Psoas muscle (tissue), 8 donors: Measurements from ENCODE around the gene MAST4. TPM values are rescaled to one million over a fixed set of nuclear protein-coding genes. Genes with fewer than 3 reads are reported as not detected.

Source experiments
- ATAC-seq, 4 donors: fragments of 200-7000 bp; cut with Tn5 transposase; one replicate each; pipeline ENCODE4 v1.9.1; 2020; ENCODE audit warnings: moderate library complexity in 3 of 4, mild to moderate bottlenecking in 2 of 4
- DNase-seq, 2 donors: peaks; one replicate each; pipeline ENCODE4 v3.0.0-alpha.2; 2020
- H3K27ac ChIP-seq: fragments of 200-600 bp; one replicate; pipeline ENCODE4 v1.8.0; 2022
- H3K27me3 ChIP-seq, 3 donors: fragments of 200-600 bp in 1 of 3; one replicate each; pipeline versions ENCODE4 v1.6.1 to v1.8.0; 2013 to 2022; ENCODE audit warnings: low read length in 2 of 3, mild to moderate bottlenecking in 2 of 3, moderate library complexity in 1 of 3; ENCODE audit not compliant: insufficient read depth in 3 of 3
- H3K36me3 ChIP-seq, 2 donors: fragments of 200-600 bp in 1 of 2; one replicate each; pipeline versions ENCODE4 v1.6.1 to v1.8.0; 2013 to 2022; ENCODE audit warnings: low read depth in 1 of 2, mild to moderate bottlenecking in 1 of 2, moderate library complexity in 1 of 2; ENCODE audit not compliant: insufficient read depth in 1 of 2
- H3K4me1 ChIP-seq: fragments of 200-600 bp; one replicate; pipeline ENCODE4 v1.8.0; 2022
- H3K4me3 ChIP-seq: fragments of 200-600 bp; one replicate; pipeline ENCODE4 v1.8.0; 2022; ENCODE audit warnings: mild to moderate bottlenecking
- H3K9me3 ChIP-seq: fragments of 200-600 bp; one replicate; pipeline ENCODE4 v1.8.0; 2022
- CTCF ChIP-seq: fragments of 200-600 bp; IDR thresholded peaks from one replicate; pipeline ENCODE4 v1.8.0; 2022; ENCODE audit warnings: antibody characterized with exemption
- WGBS, 3 donors: extraction: QIAGEN DNeasy Blood & Tissue Kit; methylation state at CpG; one replicate each; pipeline versions ENCODE4 v1.1.6 to v1.1.7; 2013; 5-methylcytosine and 5-hydroxymethylcytosine counted together
- intact Hi-C, 2 donors: fragments of 100-400 bp; cut with DNase I; formaldehyde crosslinking; loops; one replicate each; pipeline versions ENCODE4 v1.11.0 to v1.14.2; 2022
- polyA plus RNA-seq, 3 donors: library from polyadenylated mRNA; stranded (reverse); fragments of 200-250 nt; gene quantifications; one replicate each; pipeline ENCODE4 v1.2.3, GENCODE V29; 2013
- total RNA-seq, 4 donors: library from RNA; stranded (reverse); fragmentation: NEBNext Ultra II Directional in 2 of 4; extraction: Animal tissue kit (Norgen Biotek cat#: 25700) in 2 of 4; gene quantifications; one replicate each; pipeline versions ENCODE4 v1.2.1 to v1.2.4, GENCODE V29; 2021 to 2023
- donor health status: healthy with polysubstance abuse.
- donor health status: DM: no; HTN: no; CAD: no; lungs with moderate emphysema.
- donor health status: Bipolar disorder and iron deficiency.
- donor health status: healthy.
- donor health status: DM: yes; HTN: yes; CAD: no.
- donor health status: DM: no; HTN: no; CAD: no.
- donor health status: DM: no; HTN: no; CAD: no.
- donor health status: DM: yes; HTN: yes; CAD: no.

MAST4 gene
- total and polyA plus RNA-seq, 7 donors: 3.2 to 123 (median 12.1) TPM

- DNase-seq (no peak), ATAC-seq (no peak)
- H3K27ac ChIP-seq: no peak overlapping the region
- 64 to 74% (median 68%) methylated on average over 1 of the region's 1 CpG for WGBS, 3 donors
- intact Hi-C loops: loop anchor here in 1 of 2 donors (5.0 kb wide), 1 partner anchor 34 kb away; no protein-coding TSS in a partner anchor
- H3K4me1 ChIP-seq: no peaks in the 10 kb centered on the region
- no peak overlapping the region for H3K4me3 ChIP-seq
- TF ChIP-seq CTCF: no peak
- H3K36me3 ChIP-seq: no peaks in the 10 kb centered on the region
- no peaks in the 10 kb centered on the region for H3K27me3 ChIP-seq
- H3K9me3 ChIP-seq: no peaks in the 10 kb centered on the region
Measured at GRCh38 chr5:66861402-66861801, 265.2 kb downstream of the MAST4 start.

GRCh38 chr5:66862020-66862419 lies 265.8 kb downstream of the MAST4 start:
- no peak for TF ChIP-seq CTCF
- ATAC-seq (no peak), DNase-seq (no peak)
- no peaks in the 10 kb centered on the region for H3K4me1 ChIP-seq
- intact Hi-C loops: loop anchor here in 1 of 2 donors (5.0 kb wide), 1 partner anchor 35 kb away; no protein-coding TSS in a partner anchor
- WGBS, 3 donors: 69 to 90% (median 89%) methylated on average over 2 of the region's 2 CpGs
- H3K27ac ChIP-seq: no peak overlapping the region
- H3K4me3 ChIP-seq: no peak overlapping the region
- no peaks in the 10 kb centered on the region for H3K9me3 ChIP-seq
- H3K27me3 ChIP-seq: no peaks in the 10 kb centered on the region
- H3K36me3 ChIP-seq: no peaks in the 10 kb centered on the region

- no peaks in the 10 kb centered on the region for H3K9me3 ChIP-seq
- no peaks in the 10 kb centered on the region for H3K27me3 ChIP-seq
- no peak for DNase-seq
- no peak for TF ChIP-seq CTCF
- no peaks in the 10 kb centered on the region for H3K36me3 ChIP-seq
- H3K27ac ChIP-seq: no peak overlapping the region
- no peak overlapping the region for H3K4me3 ChIP-seq
- intact Hi-C loops: loop anchor here in 1 of 2 donors (5.0 kb wide), 1 partner anchor 36 kb away; no protein-coding TSS in a partner anchor
- no peak for ATAC-seq
- H3K4me1 ChIP-seq: no peaks in the 10 kb centered on the region
- WGBS, 3 donors: 60 to 71% (median 62%) methylated on average over 6 of the region's 6 CpGs
Measured at GRCh38 chr5:66863243-66864170, 267.3 kb downstream of the MAST4 start.

- WGBS, 3 donors: 68 to 76% (median 72%) methylated on average over 10 of the region's 10 CpGs
- ATAC-seq (no peak), DNase-seq (no peak)
- Histone ChIP-seq H3K27ac (no peak overlapping the region), H3K4me3 (no peak overlapping the region), H3K9me3 (no peaks in the 10 kb centered on the region), H3K27me3 (no peaks in the 10 kb centered on the region), H3K36me3 (no peaks in the 10 kb centered on the region), H3K4me1 (no peaks in the 10 kb centered on the region)
- peak; percentile 32 for TF ChIP-seq CTCF
- intact Hi-C loops: loop anchor here in 1 of 2 donors (5.0 kb wide), 1 partner anchor 37 kb away; no protein-coding TSS in a partner anchor
Measured at GRCh38 chr5:66864240-66864884, 268.2 kb downstream of the MAST4 start.
